HEK293T (cell line): ENCODE results near the gene TTC28.
"Not testable (repeated sequence)": the region's sequence is repeated elsewhere in the genome, so short reads cannot be mapped to it uniquely, and the experiment has no call there.

Experiments
- CTCF ChIA-PET: fragments of 350-600 bp; formaldehyde crosslinking; extraction: SDS; loops from one replicate; lab custom pipeline; 2021; ENCODE audit warnings: antibody characterized with exemption, inconsistent platforms; lab: Yijun Ruan, JAX
- POLR2A ChIA-PET: fragments of 350-600 bp; formaldehyde crosslinking; extraction: SDS; loops from one replicate; lab custom pipeline; 2020; ENCODE audit warnings: antibody characterized with exemption, inconsistent platforms; lab: Yijun Ruan, JAX
- DNase-seq: peaks from one replicate; pipeline ENCODE4 v3.0.0; 2012; ENCODE audit warnings: mixed read lengths; ENCODE audit errors: extremely low spot score
- ARNT ChIP-seq: fragments of 450-650 bp; IDR thresholded peaks from 2 replicates; pipeline ENCODE4 v1.6.1; 2017; ENCODE audit warnings: mild to moderate bottlenecking
- BHLHE40 ChIP-seq: fragments of 450-650 bp; IDR thresholded peaks from 2 replicates; pipeline ENCODE4 v1.6.1; 2016; ENCODE audit warnings: mild to moderate bottlenecking, moderate library complexity, borderline replicate concordance
- CTBP1 ChIP-seq: fragments of 450-650 bp; IDR thresholded peaks from 2 replicates; pipeline ENCODE4 v1.6.1; 2016; ENCODE audit warnings: borderline replicate concordance
- ELF4 ChIP-seq: fragments of 450-650 bp; IDR thresholded peaks from 2 replicates; pipeline ENCODE4 v1.6.1; 2017; ENCODE audit warnings: antibody characterized with exemption
- FOXA1 ChIP-seq: fragments of 450-650 bp; IDR thresholded peaks from 2 replicates; pipeline ENCODE4 v1.6.1; 2016; ENCODE audit warnings: mild to moderate bottlenecking
- FOXK2 ChIP-seq: fragments of 450-650 bp; IDR thresholded peaks from 2 replicates; pipeline ENCODE4 v1.6.1; 2016; ENCODE audit warnings: mild to moderate bottlenecking
- FOXM1 ChIP-seq: fragments of 450-650 bp; IDR thresholded peaks from 2 replicates; pipeline ENCODE4 v1.6.1; 2017; ENCODE audit warnings: mild to moderate bottlenecking, borderline replicate concordance
- HDGF ChIP-seq: fragments of 450-650 bp; IDR thresholded peaks from 2 replicates; pipeline ENCODE4 v1.6.1; 2017; ENCODE audit warnings: antibody characterized with exemption, borderline replicate concordance
- L3MBTL2 ChIP-seq: fragments of 450-650 bp; conservative IDR thresholded peaks from 2 replicates; pipeline ENCODE4 v1.6.1; 2016; ENCODE audit warnings: mild to moderate bottlenecking
- LEF1 ChIP-seq: fragments of 450-650 bp; IDR thresholded peaks from 2 replicates; pipeline ENCODE4 v1.6.1; 2017; ENCODE audit warnings: mild to moderate bottlenecking, borderline replicate concordance
- NFRKB ChIP-seq: fragments of 450-650 bp; IDR thresholded peaks from 2 replicates; pipeline ENCODE4 v1.6.1; 2016; ENCODE audit warnings: mild to moderate bottlenecking, moderate library complexity
- SP1 ChIP-seq: fragments of 450-650 bp; IDR thresholded peaks from 2 replicates; pipeline ENCODE4 v1.6.1; 2017
- SUZ12 ChIP-seq: fragments of 450-650 bp; IDR thresholded peaks from 2 replicates; pipeline ENCODE4 v1.6.1; 2016; ENCODE audit warnings: mild to moderate bottlenecking
- TARDBP ChIP-seq: fragments of 450-650 bp; IDR thresholded peaks from 2 replicates; pipeline ENCODE4 v1.6.1; 2016
- ZNF384 ChIP-seq: fragments of 450-650 bp; IDR thresholded peaks from 2 replicates; pipeline ENCODE4 v1.6.1; 2016
- TF ChIP-seq, protein P1 (sequence below): fragments of 450-650 bp; IDR thresholded peaks from 2 replicates; pipeline ENCODE4 v1.6.1; 2016

The TTC28 gene

DNA sequence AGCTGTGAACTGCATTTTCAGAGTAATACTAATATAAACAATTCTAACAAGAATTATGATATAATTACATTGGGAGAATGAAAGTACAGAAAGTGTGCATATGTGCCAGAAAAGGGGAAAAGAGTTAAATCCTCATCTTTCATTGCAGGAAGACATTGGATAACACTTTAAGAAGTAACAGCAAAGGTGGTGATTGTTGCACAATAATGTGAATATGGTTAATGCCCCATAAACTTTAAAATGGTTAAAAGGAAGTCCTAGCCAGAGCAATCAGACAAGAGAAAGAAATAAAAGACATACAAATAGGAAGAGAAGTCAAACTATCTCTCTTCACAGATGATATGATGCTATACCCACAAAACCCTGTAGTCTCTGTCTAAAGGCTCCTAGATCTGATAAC lies 111.5 kb downstream of the TTC28 start:
- POLR2A ChIA-PET, result no interaction called here
- CTCF ChIA-PET, result no interaction called here
- DNase-seq, result no peak
- TF ChIP-seq SP1 (no peak), ARNT (no peak), CTBP1 (no peak), LEF1 (no peak), HDGF (no peak), TARDBP (no peak), L3MBTL2 (no peak), ZNF384 (no peak), ELF4 (no peak), FOXA1 (no peak)
- TF ChIP-seq, protein P1, sequence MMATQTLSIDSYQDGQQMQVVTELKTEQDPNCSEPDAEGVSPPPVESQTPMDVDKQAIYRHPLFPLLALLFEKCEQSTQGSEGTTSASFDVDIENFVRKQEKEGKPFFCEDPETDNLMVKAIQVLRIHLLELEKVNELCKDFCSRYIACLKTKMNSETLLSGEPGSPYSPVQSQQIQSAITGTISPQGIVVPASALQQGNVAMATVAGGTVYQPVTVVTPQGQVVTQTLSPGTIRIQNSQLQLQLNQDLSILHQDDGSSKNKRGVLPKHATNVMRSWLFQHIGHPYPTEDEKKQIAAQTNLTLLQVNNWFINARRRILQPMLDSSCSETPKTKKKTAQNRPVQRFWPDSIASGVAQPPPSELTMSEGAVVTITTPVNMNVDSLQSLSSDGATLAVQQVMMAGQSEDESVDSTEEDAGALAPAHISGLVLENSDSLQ, result no peak

- POLR2A ChIA-PET, CTCF ChIA-PET, DNase-seq: not testable (repeated sequence)
These were observed 112.6 kb downstream of the TTC28 start for GRCh38 chr22:28566920-28567499.

GRCh38 chr22:28563636-28564035 lies 116.0 kb downstream of the TTC28 start:
- TF ChIP-seq L3MBTL2 (no peak), NFRKB (no peak), FOXK2 (no peak), ZNF384 (no peak), FOXA1 (no peak), ARNT (no peak)

GRCh38 chr22:28562324-28562723 lies 117.3 kb downstream of the TTC28 start:
- ChIA-PET POLR2A (no interaction called here), CTCF (no interaction called here)
- TF ChIP-seq NFRKB, result no peak
- no peak for TF ChIP-seq L3MBTL2
- no peak for TF ChIP-seq SP1
- TF ChIP-seq ARNT, result no peak
- TF ChIP-seq TARDBP, result no peak
- no peak for TF ChIP-seq FOXA1
- TF ChIP-seq FOXK2, result no peak
- TF ChIP-seq SUZ12, result no peak
- TF ChIP-seq CTBP1, result no peak
- TF ChIP-seq HDGF, result no peak
- no peak for TF ChIP-seq BHLHE40
- no peak for TF ChIP-seq LEF1
- DNase-seq, result no peak

More at GRCh38 chr22:28563636-28564035, 116.0 kb downstream of the TTC28 start:
- DNase-seq, result no peak
- CTCF ChIA-PET, result no interaction called here
- POLR2A ChIA-PET, result no interaction called here

GRCh38 chr22:28560743-28561101 lies 118.9 kb downstream of the TTC28 start:
- DNase-seq, CTCF ChIA-PET, POLR2A ChIA-PET: not testable (repeated sequence)

- DNase-seq, result no peak
- TF ChIP-seq HDGF (no peak), LEF1 (no peak), FOXA1 (no peak), BHLHE40 (no peak), NFRKB (no peak), ARNT (no peak), SP1 (no peak), SUZ12 (no peak), L3MBTL2 (no peak)
- TF ChIP-seq, protein P1, result no peak
- ChIA-PET POLR2A (no interaction called here), CTCF (no interaction called here)
These were observed 119.4 kb downstream of the TTC28 start for GRCh38 chr22:28560046-28560742.

DNA sequence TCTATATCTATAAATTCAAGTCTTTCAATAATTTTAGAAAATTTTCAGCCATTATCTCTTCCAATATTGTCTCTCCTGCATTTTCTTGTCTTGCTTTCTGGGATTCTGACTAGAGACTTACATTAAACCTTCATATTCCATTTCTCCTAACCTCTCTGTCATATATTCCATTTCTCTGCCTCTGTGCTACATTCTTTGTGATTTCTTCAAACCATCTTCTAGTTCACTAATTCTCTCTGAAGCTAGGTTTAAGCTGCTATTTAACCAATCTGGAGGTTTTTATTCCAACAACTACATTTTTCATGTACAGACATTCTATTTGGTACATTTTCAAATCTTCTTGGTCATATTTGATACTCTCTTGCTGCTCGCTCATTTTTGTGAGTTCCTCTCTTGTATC lies 122.5 kb downstream of the TTC28 start:
- ChIA-PET POLR2A (no interaction called here), CTCF (no interaction called here)
- no peak for DNase-seq
- no peak for TF ChIP-seq LEF1
- no peak for TF ChIP-seq FOXA1
- TF ChIP-seq TARDBP, result no peak
- TF ChIP-seq ELF4, result no peak
- no peak for TF ChIP-seq CTBP1
- no peak for TF ChIP-seq NFRKB
- TF ChIP-seq, protein P1, result no peak
- TF ChIP-seq BHLHE40, result no peak
- TF ChIP-seq SP1, result no peak
- no peak for TF ChIP-seq ARNT
- TF ChIP-seq FOXM1, result no peak
- TF ChIP-seq L3MBTL2, result no peak
- TF ChIP-seq ZNF384, result no peak
- no peak for TF ChIP-seq FOXK2
- no peak for TF ChIP-seq SUZ12
- TF ChIP-seq HDGF, result no peak

DNA sequence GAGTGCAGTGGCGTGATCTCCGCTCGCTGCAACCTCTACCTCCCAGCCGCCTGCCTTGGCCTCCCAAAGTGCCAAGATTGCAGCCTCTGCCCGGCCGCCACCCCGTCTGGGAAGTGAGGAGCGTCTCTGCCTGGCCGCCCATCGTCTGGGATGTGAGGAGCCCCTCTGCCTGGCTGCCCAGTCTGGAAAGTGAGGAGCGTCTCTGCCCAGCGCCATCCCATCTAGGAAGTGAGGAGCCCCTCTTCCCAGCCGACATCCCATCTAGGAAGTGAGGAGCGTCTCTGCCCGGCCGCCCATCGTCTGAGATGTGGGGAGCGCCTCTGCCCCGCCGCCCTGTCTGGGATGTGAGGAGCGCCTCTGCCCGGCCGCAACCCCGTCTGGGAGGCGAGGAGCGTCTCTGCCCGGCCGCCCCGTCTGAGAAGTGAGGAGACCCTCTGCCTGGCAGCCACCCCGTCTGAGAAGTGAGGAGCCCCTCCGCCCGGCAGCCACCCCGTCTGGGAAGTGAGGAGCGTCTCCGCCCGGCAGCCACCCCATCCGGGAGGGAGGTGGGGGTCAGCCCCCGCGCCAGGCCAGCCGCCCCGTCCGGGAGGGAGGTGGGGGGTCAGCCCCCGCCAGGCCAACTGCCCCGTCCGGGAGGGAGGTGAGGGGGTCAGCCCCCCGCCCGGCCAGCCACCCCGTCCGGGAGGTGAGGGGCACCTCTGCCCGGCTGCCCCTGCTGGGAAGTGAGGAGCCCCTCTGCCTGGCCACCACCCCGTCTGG lies 126.4 kb downstream of the TTC28 start:
- CTCF ChIA-PET, POLR2A ChIA-PET, DNase-seq: not testable (repeated sequence)
